ENCODE data around the gene MIP.
"Not testable (repeated sequence)": the region's sequence is repeated elsewhere in the genome, so short reads cannot be mapped to it uniquely, and the experiment has no call there.

Gene MIP

DNA sequence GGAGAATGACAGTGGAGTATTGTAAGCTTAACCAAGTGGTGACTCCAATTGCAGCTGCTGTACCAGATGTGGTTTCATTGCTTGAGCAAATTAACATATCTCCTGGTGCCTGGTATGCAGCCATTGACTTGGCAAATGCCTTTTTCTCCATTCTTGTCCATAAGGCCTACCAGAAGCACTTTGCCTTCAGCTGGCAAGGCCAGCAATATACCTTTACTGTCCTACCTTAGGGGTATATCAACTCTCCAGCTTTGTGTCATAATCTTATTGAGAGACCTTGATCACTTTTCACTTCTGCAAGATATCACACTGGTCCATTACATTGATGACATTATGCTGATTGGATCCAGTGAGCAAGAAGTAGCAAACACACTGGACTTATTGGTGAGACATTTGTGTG is 52.8 kb downstream of the MIP start:
- not testable (repeated sequence) for DNase-seq

GRCh38 chr12:56401125-56401524 is 53.3 kb downstream of the MIP start:
- not testable (repeated sequence) for DNase-seq

All from hematopoietic multipotent progenitor cell treated with erythropoietin and hydrocortisone succinate and interleukin-3 and kit ligand, for 8 days (in vitro differentiated cells).